ENCODE data around the gene CDYL2.

Gene CDYL2

DNA sequence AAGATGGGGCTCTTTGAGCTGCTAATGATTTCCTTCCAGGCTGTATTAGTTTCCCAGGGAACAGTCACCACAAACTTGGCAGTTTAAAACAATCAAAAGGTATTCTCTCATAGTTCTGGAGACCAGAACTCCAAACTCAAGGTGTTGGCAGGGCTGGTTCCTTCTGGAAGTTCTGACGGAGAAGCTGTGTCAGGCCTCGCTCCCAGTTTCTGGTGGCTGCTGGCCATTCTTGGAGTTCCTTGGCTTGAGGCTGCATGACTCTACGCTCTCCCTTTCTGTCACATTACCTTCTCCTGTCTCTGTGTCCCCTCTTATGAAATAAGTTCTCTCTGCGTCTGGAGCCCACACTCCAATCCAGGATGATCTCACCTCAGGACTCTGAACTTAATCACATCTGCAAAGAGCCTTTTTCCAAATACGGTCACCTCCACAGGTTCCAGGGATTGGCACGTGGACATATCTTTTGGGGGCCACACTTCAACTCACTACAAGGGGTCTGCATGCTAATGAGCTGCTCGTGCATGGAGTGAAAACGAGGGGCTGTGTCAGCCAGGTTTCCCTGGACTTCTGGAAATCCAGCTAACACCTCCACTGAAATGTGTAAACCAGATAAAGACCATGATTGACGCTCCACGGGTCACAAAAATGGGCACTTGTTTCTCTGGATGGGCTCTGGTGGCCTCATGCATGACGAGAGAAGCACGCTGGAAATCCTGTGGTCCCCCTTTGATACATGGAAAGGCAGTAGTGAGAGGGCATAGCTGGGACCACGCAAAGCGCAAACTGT lies 185.3 kb downstream of the CDYL2 start:
- no peak for DNase-seq

DNA sequence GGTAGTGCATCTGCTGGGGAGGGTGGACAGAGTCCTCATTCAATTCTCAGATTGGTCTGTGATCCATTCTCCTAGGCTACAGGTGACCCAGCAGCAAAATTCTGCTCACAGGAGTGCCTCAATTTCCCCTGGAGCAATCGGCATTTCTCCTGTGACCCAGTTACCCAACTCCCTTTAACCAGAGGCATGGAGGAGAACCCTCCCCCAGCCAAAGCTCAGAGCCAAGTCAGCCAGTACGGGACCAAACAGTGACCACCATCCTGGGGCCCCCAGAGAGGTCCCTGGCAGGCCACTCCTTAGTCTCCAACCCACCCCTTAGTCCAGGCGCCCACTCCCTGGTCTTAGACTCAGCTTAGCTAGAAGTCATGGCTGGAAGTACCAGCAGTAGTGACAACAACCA lies 188.0 kb downstream of the CDYL2 start:
- no peak for DNase-seq

DNA sequence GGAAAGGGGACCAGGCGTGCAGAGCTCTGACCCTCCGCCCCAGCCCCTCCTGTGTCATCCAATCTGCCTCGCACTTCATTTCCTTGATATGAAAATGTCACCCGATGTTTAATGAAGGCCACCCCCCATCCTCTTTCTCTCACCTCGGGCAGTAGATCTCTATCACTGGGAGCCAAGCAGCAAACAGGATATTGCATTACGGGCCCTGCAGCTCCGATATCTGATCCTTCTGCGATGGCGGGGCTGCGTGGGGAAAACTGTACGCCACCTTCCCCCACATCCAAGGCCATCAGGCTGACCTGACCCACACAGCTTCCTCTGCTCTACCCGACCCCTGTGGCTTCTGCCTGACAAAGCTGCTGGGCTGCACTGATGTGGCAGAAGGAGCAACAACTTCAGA lies 188.7 kb downstream of the CDYL2 start:
- DNase-seq: no peak

DNA sequence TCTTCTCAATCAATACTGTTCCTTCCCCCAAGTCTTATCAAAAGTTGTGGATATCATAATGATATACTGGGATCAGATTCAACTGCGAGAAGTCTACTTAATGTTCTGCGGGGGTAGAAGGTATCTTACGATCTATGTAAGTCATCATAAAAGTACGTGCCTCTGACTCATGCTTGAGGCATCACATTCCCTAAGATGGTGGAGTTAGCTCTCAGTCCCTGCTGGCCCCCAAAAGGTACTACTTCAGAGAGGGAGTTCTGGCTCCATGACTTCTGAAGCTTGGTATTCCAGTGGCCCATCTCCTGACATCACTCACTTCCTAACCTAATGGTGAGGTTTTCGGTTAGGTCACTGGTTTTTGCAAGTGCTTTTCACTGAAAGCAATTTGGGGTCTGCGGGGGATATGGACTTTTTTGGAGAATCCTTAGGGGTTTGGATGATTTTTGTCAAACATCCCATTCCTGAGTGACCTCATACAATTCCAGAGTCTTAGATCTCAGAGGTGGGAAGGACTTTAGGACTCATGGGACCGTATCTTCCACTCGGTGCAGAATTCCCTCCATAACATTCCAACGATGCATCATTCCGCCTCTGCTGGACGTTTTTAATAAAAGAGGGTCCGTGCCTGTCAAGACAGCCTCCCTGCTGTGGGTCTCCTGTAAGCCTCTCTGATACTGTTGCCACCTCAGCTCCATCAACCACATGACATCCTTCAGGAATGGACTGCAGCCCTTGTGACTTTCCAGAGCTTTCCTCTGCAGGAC lies 189.3 kb downstream of the CDYL2 start:
- DNase-seq: no peak

DNA sequence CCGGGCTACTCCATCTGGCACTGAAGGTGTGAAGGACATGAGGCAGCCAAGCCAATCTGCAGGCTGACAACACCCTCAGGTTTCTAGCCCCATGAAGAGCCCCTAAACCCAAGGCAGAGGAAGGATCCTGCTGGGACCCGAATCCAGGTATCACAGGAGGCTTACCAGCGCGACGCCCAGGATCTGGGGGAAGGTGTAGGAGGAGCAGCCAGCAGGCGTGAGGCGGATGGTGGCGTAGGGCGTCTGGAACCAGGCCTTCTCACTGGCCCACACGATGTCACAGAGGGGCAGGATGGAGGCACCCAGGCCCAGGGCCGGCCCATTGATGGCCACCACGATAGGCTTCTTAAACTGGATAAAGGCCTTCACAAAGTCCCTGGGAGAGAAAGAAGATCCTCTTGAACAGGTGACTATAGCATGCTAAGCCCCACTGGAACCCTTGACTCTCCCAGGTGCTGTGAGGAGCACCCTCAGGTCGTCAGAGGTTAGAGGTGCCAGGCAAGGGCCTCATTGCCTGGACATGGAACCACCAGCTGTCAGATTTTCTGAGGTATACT lies 191.9 kb downstream of the CDYL2 start:
- DNase-seq: no peak

DNA sequence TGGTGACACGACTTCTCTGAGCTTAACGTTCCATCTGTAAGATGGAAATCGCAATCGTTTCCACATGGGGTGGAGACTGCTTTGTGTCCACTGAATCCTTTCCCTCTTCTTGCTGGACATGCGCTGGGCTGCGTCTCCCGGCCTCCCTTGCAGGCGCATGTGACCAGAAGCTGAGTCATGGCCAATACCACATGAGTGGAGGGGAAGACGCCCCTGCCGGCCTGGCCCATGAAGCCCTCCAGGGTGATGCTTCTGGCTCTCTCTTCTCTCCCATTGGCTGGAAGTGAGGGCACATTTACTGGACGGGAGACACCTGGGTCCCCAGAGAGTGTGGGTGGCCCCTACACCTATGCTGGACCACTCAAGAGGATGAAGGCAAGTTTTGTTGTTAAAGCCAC lies 192.5 kb downstream of the CDYL2 start:
- no peak for DNase-seq

DNA sequence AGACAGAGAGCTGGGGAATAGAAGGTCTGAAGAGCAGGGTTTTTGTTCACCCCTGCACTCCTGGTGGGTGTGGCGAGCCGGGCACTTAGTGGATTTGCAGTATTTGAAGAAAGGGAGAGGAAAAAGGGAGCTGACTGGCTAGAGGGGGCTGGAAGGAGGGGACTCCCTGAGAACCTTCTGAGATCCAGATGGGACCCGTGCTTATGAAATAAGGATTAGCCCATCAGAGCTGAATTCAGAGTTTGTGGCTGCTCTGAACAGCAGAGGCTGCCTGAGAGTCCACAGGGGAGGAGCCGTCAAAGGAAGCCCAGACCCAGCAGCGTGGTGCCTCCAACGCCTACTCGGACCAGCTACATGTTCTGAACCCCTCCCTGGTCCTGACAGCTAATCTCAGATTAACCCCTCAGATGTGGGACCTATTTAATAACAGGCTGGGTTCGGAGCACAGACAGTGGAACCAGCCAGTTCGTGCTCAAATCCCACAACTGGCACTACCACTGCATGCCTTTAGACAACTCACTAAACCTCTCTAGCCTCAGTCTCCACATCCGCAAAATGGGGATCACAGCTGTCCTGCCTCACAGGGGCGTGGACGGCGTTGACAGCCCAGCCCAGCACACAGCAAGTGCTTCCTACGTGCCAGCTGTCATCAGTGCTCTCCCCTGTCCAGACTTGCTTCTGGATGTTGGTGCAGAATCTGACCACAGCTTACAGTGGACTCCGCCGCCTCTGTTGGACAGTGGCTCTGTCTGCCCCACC lies 193.0 kb downstream of the CDYL2 start:
- DNase-seq: no peak

DNA sequence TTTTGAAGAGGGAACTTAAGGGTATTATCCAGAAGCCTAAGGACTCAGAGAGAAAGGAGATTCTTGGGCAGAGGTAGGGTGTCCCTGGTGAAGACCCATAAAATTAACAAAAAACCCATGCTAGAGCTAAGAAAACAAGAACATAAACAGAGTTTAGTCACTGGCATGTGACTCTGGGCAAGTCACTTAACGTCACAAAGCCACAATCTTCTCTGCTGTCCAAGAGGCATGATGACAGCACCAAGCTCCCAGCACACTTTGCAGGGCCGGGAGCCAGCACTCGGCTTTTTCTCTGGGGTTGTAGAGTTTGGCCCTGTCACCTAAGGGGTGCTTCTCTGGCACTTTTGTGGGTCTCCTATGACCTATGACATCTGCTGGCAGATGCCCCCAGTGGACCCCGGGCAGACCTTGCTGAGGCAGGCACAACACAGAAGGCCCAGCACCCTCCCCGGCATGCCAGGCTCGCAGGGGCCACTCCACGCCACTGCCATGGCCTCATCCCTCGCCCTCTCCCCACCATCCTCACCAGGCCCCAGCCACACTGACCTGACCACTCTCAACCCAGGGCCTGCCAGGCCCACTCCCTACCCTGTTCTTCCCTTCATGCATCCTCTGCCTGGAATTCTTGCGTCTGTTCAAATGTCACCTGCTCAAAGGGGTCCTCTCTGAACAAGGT lies 193.8 kb downstream of the CDYL2 start:
- DNase-seq: no peak

DNA sequence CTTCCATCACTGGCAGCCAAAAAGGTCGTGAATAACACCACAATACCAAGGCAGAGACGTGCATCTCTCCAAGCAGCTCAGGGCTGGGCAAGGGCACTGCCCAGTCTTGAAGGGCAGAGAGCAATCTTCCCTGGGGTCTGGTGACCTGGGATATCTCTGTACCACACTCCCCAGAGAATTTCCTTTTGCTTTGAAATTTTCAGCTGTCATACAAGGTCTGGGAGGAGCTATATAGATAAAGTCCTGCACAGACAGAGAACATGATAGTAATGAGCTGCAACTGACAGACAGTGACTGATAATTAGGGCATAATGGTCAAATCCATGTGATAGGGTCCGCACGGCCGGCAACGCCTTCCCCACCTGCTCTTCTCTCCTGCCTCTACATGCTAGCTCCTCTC lies 195.5 kb downstream of the CDYL2 start:
- no peak for DNase-seq

DNA sequence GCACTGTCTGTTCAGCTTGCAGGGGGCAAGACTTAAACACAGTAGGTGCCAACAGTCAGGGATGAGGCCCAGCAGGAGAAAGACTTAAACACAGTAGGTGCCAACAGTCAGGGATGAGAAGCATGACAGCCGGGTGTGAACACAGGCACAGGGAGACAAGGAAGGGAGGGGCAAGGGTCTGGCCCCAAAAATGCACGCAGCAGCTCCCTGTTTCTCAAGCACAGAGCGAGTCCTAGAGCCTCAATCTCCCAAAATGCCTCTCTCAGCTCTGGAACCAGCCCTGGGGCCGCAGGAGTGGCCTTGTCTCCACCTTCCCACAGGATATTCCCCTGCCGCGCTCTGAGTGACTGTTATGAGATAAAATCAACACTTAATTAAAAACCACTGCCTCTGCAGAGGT lies 197.2 kb downstream of the CDYL2 start:
- DNase-seq: no peak

DNA sequence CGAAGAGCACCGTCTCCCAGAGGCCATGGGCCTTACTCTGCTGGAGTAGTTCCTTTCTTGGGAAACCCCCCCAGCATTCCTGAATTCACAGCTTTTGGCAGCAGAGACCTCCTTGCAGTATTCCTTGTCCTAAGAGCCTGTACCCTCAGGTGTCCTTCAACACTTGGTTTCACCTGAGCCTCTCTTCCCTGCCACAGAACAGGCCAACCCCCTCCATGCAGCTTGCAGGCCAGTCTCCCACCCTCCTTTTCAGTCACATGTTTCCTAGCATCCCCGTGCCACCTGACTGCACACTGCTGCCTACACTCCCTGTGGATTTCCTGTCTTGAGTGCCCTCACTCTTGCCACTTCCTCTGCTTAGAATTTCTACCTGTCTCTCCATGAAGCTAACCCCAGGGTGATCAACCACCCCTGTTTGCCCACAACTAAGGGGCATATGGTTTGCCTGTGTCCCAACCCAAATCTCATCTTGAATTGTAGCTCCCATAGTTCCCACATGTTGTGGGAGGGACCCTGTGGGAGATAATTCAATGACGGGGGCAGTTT lies 198.1 kb downstream of the CDYL2 start:
- DNase-seq: no peak

DNA sequence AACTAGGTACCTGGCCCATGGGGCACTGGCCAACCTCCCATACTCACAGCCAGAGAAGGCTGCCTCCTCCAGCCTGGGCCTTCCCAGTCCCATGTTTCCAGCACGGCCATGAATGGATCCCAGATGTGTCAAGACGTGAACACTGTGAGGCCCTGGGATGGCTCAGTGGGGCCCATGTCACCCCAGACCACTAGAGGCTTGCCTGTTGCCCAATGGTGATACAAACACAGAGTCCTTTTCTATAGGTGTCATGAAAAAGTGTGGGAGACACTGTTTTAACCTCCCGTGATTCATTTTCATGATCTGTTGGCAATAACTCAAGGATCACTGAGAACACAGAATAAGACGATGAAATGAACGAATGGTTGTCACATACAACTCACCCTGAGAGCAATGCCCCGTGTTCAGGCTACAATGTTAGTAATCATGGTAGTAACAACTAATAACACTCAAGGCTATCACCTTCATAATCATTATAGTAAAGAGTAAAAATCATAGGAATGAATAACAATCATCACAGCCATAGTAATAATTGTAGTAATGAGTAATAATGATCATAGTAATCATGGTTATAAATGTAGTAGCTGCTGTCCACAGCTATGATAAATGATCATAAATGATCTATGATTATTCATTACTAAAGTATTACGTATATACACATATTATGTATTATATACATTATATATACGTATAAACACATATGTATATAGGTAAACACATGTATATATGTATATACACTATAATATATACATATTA lies 199.6 kb downstream of the CDYL2 start:
- no peak for DNase-seq

DNA sequence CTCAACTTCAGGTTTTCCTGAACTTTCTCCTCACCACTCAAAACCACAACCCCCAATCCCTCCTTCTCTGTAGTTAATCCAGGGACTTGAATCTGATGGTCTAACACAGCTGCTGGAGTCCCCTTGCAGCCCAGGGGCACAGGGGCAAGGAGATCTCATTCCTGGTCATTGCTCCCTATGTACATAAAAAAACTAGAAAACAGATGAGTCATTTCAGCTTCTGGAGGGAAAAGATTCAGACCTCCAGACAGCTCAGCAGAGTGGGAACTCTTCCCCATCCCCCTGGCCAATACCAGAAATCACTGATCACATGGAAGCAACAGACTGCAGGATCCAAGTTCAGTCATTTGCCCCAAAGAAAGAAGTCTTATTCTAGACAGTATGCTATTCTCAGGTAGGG lies 201.5 kb downstream of the CDYL2 start:
- no peak for DNase-seq

DNA sequence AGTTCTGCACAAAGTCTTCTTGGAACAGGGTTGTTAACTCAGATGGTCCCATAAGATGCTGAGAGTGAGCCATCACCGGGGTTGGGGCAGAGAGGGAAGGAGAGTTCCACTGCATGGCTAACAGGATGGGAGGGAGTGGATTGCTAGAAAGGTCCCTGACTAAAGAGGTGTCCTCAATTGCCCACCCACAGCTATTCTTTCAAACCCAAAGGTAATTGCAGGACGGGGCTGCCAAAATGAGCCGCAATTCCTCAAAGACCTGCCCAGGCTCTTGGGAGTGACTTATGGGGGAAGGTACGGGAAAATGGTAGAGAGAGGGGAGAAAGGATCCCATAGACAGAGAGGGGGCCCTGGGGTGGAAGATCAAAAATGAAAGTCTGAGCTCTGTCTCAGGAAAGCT lies 203.2 kb downstream of the CDYL2 start:
- DNase-seq: no peak

DNA sequence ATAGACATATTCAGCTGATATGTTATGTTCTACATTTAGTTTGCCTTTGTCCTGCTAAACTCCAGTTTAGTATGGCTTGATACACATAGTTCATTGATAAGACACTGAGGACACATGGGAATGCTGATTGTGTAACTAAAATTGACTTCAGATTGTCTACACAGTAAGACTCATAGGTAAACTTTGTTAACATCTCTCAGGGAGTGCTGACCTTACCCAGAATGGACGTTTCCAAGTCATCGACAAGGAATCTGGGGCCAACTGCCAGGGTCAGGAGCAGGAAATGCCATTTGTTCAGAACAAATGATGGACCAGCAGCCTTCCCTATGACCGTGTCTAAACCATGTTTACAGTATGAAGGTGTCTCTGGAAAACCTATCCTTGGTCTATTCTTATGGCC lies 204.9 kb downstream of the CDYL2 start:
- DNase-seq: no peak

DNA sequence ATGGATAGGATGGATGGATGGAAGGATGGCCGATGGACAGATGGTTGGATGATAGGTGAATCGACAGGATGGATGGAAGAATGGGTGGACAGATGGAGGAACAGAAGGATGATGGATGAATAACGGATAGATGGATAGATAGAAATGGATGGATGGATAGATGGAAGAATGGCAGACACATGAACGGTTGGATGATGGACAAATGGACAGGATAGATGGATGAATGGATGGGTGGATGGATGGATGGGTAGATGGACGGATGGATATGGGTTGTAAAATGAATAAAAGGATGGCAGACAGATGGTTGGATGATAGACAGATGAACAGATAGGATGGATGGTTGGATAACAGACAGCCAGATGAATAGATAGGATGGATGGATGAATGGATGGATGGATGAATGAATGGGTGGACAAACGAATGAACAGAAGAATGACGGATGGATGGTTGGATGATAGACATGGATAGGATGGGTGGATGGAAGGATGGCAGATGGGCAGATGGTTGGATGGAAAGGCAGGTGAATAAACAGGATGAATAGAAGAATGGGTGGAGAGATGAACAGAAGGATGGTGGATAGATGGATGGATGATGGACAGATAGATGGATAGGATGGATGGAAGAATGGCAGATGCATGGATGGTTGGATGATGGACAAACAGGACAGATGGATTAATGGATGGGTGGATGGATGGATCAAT lies 207.7 kb downstream of the CDYL2 start:
- no peak for DNase-seq

DNA sequence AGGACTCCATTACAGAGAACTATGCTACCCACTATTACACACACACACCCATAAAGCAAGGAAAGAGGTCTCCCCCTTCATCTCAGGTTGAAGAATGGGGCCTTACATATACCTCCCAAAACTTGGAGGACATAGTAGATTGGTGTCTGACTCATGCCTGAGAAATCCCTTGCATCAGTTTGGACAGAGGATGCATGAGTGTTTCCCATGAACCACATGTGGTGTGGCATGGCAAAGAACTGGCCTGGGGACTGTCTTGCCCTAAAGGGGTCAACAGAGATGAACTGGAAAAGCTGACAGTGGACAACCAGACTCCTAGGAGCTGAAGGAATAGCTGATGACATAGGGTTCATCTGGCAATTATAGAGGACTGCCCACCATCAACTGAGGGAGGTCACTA lies 209.6 kb downstream of the CDYL2 start:
- DNase-seq: no peak

DNA sequence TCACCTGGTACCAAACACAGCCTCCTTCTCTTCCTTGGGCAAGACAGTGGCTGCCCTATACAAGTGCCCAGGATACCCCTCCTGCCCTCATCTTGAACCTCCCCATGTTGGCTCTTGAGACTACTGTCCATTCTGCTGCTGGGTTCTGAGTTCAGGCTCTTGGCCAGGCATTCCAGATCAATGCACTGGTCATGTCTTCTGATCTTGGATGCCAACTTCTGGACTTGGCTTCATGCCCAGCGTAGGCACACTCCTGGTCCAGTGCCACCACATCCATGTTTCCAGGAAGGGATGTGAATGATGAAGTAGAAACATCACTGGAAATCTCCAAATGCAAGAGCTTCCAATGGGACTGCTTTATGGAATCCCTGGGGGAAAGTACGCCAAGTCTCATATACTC lies 212.1 kb downstream of the CDYL2 start:
- no peak for DNase-seq

DNA sequence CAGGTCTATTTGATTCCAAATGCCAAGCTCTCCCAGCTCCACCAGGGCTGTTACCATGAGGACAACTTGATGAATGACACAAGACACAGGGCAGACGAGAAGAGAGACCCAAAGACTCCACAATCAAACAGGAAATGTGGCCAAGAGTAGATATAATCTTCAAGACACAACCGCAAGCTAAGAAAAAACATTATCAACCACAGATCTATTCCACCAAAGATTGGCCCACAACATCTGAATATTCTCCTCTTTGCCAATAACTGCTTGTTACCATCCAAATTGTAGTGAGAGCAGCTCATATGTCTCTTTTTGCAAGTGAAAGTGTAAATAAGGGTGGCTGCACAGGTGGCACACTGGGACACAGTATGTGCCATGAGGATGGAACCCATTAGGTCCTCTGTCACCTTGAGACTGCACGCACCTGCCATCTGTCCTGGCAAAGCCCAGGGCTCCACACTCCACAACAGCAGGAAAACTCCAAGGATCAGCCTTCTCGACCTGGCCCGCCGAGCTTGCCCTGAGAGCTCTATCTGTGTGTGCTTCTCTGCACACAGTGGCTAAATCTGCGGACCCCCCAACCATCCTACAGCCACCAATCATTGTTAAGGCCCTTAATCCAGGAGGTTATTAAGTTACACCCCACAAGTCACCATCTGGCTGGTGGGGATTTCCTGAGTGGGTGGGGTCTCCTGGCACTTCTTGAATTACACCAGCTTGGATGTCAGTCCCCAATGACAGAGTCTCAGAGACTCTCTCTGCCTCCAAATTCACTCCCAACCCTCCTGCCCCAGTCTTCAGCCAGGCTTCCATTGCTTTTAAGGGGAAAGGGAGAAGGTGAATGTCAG lies 213.1 kb downstream of the CDYL2 start:
- DNase-seq: peak; percentile 71

DNA sequence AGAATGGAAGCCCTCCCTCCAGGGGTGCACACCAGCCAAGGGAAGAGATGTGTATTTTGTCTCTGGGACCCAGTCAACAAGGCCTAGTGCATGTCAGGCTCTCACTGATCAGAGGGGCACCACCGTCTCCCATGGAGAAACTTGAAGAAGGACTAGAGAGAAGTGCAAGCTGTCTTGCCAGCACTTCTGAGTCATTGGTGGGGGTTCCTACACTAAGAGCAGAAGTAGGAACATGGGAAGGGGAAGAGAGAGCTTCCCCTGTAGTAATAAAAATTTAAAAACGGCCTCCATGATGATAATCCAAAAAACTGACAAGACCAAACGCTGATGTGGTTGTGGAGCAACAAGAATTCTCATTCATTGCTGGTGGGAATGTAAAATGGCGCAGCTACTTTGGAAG lies 217.3 kb downstream of the CDYL2 start:
- DNase-seq: no peak

Measured in CD4-positive, alpha-beta T cell treated with Interleukin-10 for 1 hour (primary cell).